ENCODE results near the gene CHRNA3.
"Not testable (repeated sequence)": the region's sequence is repeated elsewhere in the genome, so short reads cannot be mapped to it uniquely, and the experiment has no call there.

The CHRNA3 gene

DNA sequence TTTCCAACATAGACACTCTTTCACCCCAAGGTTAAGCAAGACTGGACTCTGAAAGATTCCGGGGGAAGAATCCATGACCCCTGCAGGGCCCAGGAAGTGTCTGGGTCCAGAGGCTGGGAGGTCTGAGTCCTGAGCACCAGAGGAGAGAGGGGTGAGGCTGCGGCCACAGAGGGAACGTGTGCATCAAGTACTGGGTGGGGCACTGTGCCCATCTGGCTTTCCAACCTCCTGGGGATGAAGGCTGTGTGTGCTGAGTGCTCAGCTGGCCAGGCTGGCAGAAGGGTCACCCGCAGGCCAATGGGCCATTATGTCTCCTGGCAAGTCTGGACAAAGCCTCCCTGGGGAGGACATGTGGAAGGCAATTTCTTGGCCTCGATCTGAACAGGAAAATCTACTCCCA, 3.3 kb downstream of the CHRNA3 start:
- TF ChIP-seq CTCF (IDR thresholded peaks at IDR 0.05) (no peak), ZFX (IDR thresholded peaks at IDR 0.05; ENCODE audit: borderline replicate concordance) (no peak)
- no peak overlapping the region for H3K27ac ChIP-seq

- H3K27ac ChIP-seq, result no peak overlapping the region
- TF ChIP-seq ZFX (IDR thresholded peaks at IDR 0.05; ENCODE audit: borderline replicate concordance) (no peak), CTCF (IDR thresholded peaks at IDR 0.05) (no peak)
Observed at GRCh38 chr15:78617076-78617475, 3.7 kb downstream of the CHRNA3 start.

DNA sequence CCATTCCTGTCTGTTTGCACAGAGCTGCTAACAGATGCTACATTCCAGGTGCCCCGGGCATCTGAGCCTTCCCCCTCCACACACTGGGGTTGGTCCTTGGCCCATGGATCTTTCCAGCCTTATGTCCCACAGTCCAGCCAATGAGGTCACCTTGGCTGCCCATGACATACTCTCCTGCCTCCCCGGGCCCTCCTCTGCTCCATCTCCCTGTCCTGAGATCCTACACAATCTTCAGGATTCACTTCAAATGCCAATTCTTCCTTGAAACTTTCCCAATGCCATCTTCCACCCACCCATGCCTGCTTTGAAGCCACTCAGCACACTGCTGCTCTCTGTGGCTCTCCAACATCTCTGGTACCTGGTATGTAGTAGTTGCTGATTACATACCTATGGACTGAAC, 4.3 kb downstream of the CHRNA3 start:
- H3K27ac ChIP-seq, result no peak overlapping the region
- no peak for TF ChIP-seq ZFX (IDR thresholded peaks at IDR 0.05; ENCODE audit: borderline replicate concordance)
- TF ChIP-seq CTCF (IDR thresholded peaks at IDR 0.05), result no peak

DNA sequence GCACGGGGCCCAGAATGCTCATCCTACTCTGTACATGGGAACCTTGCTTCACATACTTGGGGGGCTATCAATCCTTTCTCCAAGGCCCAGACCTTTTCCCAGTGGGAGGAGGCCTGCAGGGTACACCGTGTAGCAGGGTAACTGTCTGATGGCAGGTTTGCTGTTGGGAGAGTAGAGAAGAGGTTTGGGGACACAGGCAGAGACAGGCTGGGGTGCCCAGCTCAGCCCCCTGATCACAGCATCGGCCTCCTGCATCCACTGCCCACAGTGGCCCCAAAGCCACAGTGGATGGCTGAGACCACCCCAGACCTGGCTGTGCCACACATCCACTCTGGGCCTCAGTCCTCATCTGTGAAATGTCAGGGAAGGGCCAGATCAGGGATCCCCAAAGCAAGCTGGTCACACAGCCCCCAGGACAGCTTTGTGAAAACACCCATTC, 5.6 kb downstream of the CHRNA3 start:
- TF ChIP-seq ZFX (IDR thresholded peaks at IDR 0.05; ENCODE audit: borderline replicate concordance) (no peak), CTCF (IDR thresholded peaks at IDR 0.05) (no peak)
- no peak overlapping the region for H3K27ac ChIP-seq

DNA sequence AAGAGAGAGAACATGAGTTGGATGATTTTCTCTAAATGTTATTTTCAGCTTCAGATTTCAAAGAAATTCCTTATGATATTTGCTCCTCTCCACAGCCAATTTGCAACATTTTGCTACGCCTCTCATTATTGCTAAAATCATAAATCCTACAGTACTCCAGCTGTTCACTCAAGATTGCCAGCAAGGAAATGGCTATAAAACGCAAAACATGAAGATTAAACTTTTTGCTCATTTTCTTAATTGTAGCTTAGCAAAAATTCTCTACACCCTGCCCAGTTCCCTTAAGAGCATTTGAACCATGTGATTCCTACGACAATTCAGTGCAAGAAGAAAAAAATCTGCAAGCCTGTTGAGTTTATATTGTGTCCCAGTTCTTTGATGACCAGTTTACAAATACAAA, 6.8 kb downstream of the CHRNA3 start:
- H3K27ac ChIP-seq, result no peak overlapping the region
- TF ChIP-seq ZFX (IDR thresholded peaks at IDR 0.05; ENCODE audit: borderline replicate concordance) (no peak), CTCF (IDR thresholded peaks at IDR 0.05) (no peak)

DNA sequence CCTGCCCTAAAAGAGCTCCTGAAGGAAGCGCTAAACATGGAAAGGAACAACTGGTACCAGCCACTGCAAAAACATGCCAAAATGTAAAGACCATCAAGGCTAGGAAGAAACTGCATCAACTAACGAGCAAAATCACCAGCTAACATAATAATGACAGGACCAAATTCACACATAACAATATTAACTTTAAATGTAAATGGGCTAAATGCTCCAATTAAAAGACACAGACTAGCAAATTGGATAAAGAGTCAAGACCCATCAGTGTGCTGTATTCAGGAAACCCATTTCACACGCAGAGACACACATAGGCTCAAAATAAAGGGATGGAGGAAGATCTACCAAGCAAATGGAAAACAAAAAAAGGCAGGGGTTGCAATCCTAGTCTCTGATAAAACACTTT, 11.2 kb downstream of the CHRNA3 start:
- H3K27ac ChIP-seq, result not testable (repeated sequence)

DNA sequence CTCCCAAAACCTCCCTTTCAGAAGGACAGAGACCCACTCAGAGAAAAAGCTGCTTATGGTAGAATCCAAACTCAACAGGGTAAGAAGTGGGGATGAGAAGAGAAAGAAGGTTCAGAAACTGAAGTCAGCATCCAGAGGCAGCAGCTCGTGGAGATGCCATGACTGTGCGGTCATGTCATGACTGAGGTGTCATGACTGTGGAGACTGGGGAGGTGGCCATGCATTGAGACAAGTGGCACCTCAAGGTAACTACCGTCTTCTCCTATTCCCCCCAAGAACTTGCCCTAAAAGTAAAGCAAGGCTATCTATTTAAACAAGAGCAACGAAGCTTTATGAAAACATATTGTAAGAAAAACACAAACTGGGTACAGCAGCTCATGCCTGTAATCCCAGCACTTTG, 15.1 kb downstream of the CHRNA3 start:
- TF ChIP-seq ZFX (IDR thresholded peaks at IDR 0.05; ENCODE audit: borderline replicate concordance) (no peak), CTCF (IDR thresholded peaks at IDR 0.05) (no peak)
- H3K27ac ChIP-seq, result no peak overlapping the region

- TF ChIP-seq ZFX (IDR thresholded peaks at IDR 0.05; ENCODE audit: borderline replicate concordance), result no peak
- TF ChIP-seq CTCF (IDR thresholded peaks at IDR 0.05), result no peak
- H3K27ac ChIP-seq, result no peak overlapping the region
Observed at GRCh38 chr15:78605201-78605600, 15.6 kb downstream of the CHRNA3 start.
